Measurements from ENCODE around the gene TLCD3A.
"Not testable (repeated sequence)": the region's sequence is repeated elsewhere in the genome, so short reads cannot be mapped to it uniquely, and the experiment has no call there.

DNA sequence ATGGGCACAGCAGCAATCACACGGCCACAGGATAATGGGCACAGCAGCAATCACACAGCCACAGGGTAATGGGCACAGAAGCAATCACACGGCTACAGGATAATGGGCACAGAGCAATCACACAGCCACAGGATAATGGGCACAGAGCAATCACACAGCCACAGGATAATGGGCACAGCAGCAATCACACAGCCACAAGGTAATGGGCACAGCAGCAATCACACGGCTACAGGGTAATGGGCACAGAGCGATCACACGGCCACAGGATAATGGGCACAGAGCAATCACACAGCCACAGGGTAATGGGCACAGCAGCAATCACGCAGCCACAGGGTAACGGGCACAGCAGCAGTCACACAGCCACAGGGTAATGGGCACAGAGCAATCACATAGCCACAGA, 17.0 kb downstream of the TLCD3A start:
- TF ChIP-seq, protein P1, sequence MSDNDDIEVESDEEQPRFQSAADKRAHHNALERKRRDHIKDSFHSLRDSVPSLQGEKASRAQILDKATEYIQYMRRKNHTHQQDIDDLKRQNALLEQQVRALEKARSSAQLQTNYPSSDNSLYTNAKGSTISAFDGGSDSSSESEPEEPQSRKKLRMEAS (CRISPR knock-in tag; IDR thresholded peaks at IDR 0.05) = not testable (repeated sequence)
- TF ChIP-seq, protein P2, sequence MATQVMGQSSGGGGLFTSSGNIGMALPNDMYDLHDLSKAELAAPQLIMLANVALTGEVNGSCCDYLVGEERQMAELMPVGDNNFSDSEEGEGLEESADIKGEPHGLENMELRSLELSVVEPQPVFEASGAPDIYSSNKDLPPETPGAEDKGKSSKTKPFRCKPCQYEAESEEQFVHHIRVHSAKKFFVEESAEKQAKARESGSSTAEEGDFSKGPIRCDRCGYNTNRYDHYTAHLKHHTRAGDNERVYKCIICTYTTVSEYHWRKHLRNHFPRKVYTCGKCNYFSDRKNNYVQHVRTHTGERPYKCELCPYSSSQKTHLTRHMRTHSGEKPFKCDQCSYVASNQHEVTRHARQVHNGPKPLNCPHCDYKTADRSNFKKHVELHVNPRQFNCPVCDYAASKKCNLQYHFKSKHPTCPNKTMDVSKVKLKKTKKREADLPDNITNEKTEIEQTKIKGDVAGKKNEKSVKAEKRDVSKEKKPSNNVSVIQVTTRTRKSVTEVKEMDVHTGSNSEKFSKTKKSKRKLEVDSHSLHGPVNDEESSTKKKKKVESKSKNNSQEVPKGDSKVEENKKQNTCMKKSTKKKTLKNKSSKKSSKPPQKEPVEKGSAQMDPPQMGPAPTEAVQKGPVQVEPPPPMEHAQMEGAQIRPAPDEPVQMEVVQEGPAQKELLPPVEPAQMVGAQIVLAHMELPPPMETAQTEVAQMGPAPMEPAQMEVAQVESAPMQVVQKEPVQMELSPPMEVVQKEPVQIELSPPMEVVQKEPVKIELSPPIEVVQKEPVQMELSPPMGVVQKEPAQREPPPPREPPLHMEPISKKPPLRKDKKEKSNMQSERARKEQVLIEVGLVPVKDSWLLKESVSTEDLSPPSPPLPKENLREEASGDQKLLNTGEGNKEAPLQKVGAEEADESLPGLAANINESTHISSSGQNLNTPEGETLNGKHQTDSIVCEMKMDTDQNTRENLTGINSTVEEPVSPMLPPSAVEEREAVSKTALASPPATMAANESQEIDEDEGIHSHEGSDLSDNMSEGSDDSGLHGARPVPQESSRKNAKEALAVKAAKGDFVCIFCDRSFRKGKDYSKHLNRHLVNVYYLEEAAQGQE (IDR thresholded peaks at IDR 0.05; ENCODE audit: borderline replicate concordance) = not testable (repeated sequence)
- TF ChIP-seq, protein P2 (CRISPR knock-in tag; IDR thresholded peaks at IDR 0.05; ENCODE audit: low read depth) = not testable (repeated sequence)
- TF ChIP-seq, protein P3, sequence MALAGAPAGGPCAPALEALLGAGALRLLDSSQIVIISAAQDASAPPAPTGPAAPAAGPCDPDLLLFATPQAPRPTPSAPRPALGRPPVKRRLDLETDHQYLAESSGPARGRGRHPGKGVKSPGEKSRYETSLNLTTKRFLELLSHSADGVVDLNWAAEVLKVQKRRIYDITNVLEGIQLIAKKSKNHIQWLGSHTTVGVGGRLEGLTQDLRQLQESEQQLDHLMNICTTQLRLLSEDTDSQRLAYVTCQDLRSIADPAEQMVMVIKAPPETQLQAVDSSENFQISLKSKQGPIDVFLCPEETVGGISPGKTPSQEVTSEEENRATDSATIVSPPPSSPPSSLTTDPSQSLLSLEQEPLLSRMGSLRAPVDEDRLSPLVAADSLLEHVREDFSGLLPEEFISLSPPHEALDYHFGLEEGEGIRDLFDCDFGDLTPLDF (CRISPR knock-in tag; IDR thresholded peaks at IDR 0.05) = not testable (repeated sequence)
- not testable (repeated sequence) for TF ChIP-seq BRCA1 (IDR thresholded peaks at IDR 0.05); BRCA1 (CRISPR knock-in tag; IDR thresholded peaks at IDR 0.05); CC2D1A (IDR thresholded peaks at IDR 0.05); U2AF1 (optimal IDR thresholded peaks at IDR 0.05; ENCODE audit: low read depth, low read length); RFX1 (IDR thresholded peaks at IDR 0.05); TAF15 (IDR thresholded peaks at IDR 0.05; ENCODE audit: low read depth, low read length); ZZZ3 (IDR thresholded peaks at IDR 0.05); ZNF175 (CRISPR knock-in tag; IDR thresholded peaks at IDR 0.05; ENCODE audit: low read depth); POLR2A (conservative IDR thresholded peaks at IDR 0.05)
- TF ChIP-seq, protein P4, sequence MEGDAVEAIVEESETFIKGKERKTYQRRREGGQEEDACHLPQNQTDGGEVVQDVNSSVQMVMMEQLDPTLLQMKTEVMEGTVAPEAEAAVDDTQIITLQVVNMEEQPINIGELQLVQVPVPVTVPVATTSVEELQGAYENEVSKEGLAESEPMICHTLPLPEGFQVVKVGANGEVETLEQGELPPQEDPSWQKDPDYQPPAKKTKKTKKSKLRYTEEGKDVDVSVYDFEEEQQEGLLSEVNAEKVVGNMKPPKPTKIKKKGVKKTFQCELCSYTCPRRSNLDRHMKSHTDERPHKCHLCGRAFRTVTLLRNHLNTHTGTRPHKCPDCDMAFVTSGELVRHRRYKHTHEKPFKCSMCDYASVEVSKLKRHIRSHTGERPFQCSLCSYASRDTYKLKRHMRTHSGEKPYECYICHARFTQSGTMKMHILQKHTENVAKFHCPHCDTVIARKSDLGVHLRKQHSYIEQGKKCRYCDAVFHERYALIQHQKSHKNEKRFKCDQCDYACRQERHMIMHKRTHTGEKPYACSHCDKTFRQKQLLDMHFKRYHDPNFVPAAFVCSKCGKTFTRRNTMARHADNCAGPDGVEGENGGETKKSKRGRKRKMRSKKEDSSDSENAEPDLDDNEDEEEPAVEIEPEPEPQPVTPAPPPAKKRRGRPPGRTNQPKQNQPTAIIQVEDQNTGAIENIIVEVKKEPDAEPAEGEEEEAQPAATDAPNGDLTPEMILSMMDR (IDR thresholded peaks at IDR 0.05 in 2 of 3, conservative IDR thresholded peaks at IDR 0.05 in 1 of 3; ENCODE audit: insufficient read depth in 2 of 3, low read depth in 1 of 3, low read length in 3 of 3) = not testable (repeated sequence)

All from K562 (cell line).